ENCODE data around the gene BHLHE23. TPM values are rescaled to one million over a fixed set of nuclear protein-coding genes. Genes with fewer than 3 reads are reported as not detected.

Gene BHLHE23
- total RNA-seq, 1 donor from 2014 or later = not detected

GRCh38 chr20:63022501-63022900 is 15.7 kb upstream of the BHLHE23 start:
- Histone ChIP-seq H3K4me1 (no peaks in the 10 kb centered on the region), H3K9me3 (no peaks in the 10 kb centered on the region), H3K27ac (no peak overlapping the region), H3K36me3 (no peaks in the 10 kb centered on the region), H3K4me3 (no peak overlapping the region), H3K27me3 (no peaks in the 10 kb centered on the region)
- intact Hi-C loops (cut with DNase I) = no loop called here
- no peak for TF ChIP-seq POLR2AphosphoS5 (IDR thresholded peaks at IDR 0.05; ENCODE audit: insufficient read depth in 1 of 2, low read depth in 1 of 2)
- no peak for TF ChIP-seq CTCF (IDR thresholded peaks at IDR 0.05)
- TF ChIP-seq POLR2A (IDR thresholded peaks at IDR 0.05) = no peak
- no peak for DNase-seq (ENCODE audit: extremely low spot score in 2 of 2)

- no peak for DNase-seq (ENCODE audit: extremely low spot score in 2 of 2)
- Histone ChIP-seq H3K4me3 (no peak overlapping the region), H3K9me3 (no peaks in the 10 kb centered on the region), H3K27me3 (no peaks in the 10 kb centered on the region), H3K36me3 (no peaks in the 10 kb centered on the region), H3K27ac (no peak overlapping the region), H3K4me1 (no peaks in the 10 kb centered on the region)
- intact Hi-C loops (cut with DNase I) = no loop called here
- no peak for TF ChIP-seq CTCF (IDR thresholded peaks at IDR 0.05)
- no peak for TF ChIP-seq POLR2AphosphoS5 (IDR thresholded peaks at IDR 0.05; ENCODE audit: insufficient read depth in 1 of 2, low read depth in 1 of 2)
- TF ChIP-seq POLR2A (IDR thresholded peaks at IDR 0.05) = no peak
Observed at GRCh38 chr20:63021356-63022321, 14.9 kb upstream of the BHLHE23 start.

GRCh38 chr20:63020681-63021080 is 13.9 kb upstream of the BHLHE23 start:
- H3K36me3 ChIP-seq = no peaks in the 10 kb centered on the region
- intact Hi-C loops (cut with DNase I) = no loop called here
- no peaks in the 10 kb centered on the region for H3K27me3 ChIP-seq
- H3K4me3 ChIP-seq = no peak overlapping the region
- H3K9me3 ChIP-seq = no peaks in the 10 kb centered on the region
- no peak overlapping the region for H3K27ac ChIP-seq
- no peak for TF ChIP-seq CTCF (IDR thresholded peaks at IDR 0.05)
- TF ChIP-seq POLR2A (IDR thresholded peaks at IDR 0.05) = no peak
- no peak for TF ChIP-seq POLR2AphosphoS5 (IDR thresholded peaks at IDR 0.05; ENCODE audit: insufficient read depth in 1 of 2, low read depth in 1 of 2)
- DNase-seq (ENCODE audit: extremely low spot score in 2 of 2) = no peak
- H3K4me1 ChIP-seq = no peaks in the 10 kb centered on the region

GRCh38 chr20:63017826-63018411 is 11.2 kb upstream of the BHLHE23 start:
- TF ChIP-seq POLR2AphosphoS5 (IDR thresholded peaks at IDR 0.05; ENCODE audit: insufficient read depth in 1 of 2, low read depth in 1 of 2) (no peak), CTCF (IDR thresholded peaks at IDR 0.05) (no peak), POLR2A (IDR thresholded peaks at IDR 0.05) (no peak)
- H3K4me1 ChIP-seq = no peaks in the 10 kb centered on the region
- intact Hi-C loops (cut with DNase I) = no loop called here
- no peaks in the 10 kb centered on the region for H3K27me3 ChIP-seq
- H3K9me3 ChIP-seq = no peaks in the 10 kb centered on the region
- DNase-seq (ENCODE audit: extremely low spot score in 2 of 2) = no peak
- H3K36me3 ChIP-seq = no peaks in the 10 kb centered on the region
- no peak overlapping the region for H3K27ac ChIP-seq
- no peak overlapping the region for H3K4me3 ChIP-seq

All from vagina (tissue), 2 donors.